OCI-LY3 (cell line): ENCODE measurements around the gene SPIN1.

Experiments
- EZH2phosphoT487 ChIP-seq: fragments of 200-600 bp; shearing (Covaris generic); IDR thresholded peaks from 2 replicates; pipeline ENCODE4 v1.6.1; 2018; ENCODE audit warnings: antibody characterized with exemption, mixed run types, low read depth
- TF ChIP-seq, protein P1 (sequence below): fragments of 200-600, 300-600 bp; sonication (generic); IDR thresholded peaks from 2 replicates; pipeline ENCODE4 v1.5.1; 2014; ENCODE audit warnings: antibody characterized with exemption, low read length, low read depth

DNA sequence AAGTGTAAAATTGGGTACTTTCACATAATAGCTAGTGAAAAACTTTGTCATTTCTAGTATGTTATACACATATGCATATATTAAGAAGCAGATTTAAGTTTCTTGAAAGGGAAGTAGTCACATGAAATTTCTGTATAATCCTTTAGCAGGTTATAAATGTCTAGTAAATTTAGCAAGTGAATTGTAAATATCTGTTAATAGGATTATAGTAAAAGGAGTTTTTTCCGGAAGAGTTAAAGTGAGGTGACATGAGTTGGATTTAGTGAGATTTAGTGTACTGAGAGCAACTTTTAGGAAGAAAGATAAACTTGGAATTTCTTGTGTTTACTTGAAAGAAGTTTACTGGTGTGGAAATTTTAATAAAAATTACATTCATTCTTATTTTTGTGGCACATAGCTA is 38.4 kb downstream of the SPIN1 start:
- TF ChIP-seq, protein P1, sequence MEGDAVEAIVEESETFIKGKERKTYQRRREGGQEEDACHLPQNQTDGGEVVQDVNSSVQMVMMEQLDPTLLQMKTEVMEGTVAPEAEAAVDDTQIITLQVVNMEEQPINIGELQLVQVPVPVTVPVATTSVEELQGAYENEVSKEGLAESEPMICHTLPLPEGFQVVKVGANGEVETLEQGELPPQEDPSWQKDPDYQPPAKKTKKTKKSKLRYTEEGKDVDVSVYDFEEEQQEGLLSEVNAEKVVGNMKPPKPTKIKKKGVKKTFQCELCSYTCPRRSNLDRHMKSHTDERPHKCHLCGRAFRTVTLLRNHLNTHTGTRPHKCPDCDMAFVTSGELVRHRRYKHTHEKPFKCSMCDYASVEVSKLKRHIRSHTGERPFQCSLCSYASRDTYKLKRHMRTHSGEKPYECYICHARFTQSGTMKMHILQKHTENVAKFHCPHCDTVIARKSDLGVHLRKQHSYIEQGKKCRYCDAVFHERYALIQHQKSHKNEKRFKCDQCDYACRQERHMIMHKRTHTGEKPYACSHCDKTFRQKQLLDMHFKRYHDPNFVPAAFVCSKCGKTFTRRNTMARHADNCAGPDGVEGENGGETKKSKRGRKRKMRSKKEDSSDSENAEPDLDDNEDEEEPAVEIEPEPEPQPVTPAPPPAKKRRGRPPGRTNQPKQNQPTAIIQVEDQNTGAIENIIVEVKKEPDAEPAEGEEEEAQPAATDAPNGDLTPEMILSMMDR, result no peak
- TF ChIP-seq EZH2phosphoT487, result no peak
